HCT116 (cell line): ENCODE measurements around the gene ASAP2. TPM values are rescaled to one million over a fixed set of nuclear protein-coding genes. Genes with fewer than 3 reads are reported as not detected.
A peak's percentile ranks its signal among the peaks of the same experiment; 100 is the strongest.

Experiments used
- ATAC-seq: fragments of 200-7000 bp; cut with Tn5 transposase; 2 replicates; pipeline ENCODE4 v1.9.1; 2020; ENCODE audit warnings: mild to moderate bottlenecking, moderate library complexity
- BruUV-seq: library from RNA; stranded (reverse); fragments of 400-500 nt; replicated peaks from 2 replicates; lab custom pipeline; 2021; lab: Mats Ljungman, UMichigan
- CTCF ChIA-PET: fragments of 300-600 bp; sonication (Branson Sonifier 250); formaldehyde crosslinking; loops from one replicate; lab custom pipeline; 2021; ENCODE audit warnings: antibody characterized with exemption; lab: Charles Lee
- POLR2A ChIA-PET: fragments of 300-600, 350-600 bp; sonication (Branson Sonifier 250); formaldehyde crosslinking; loops from one replicate; lab custom pipeline; 2021; ENCODE audit warnings: antibody characterized with exemption; lab: Charles Lee
- RAD21 ChIA-PET, 2 experiments: fragments of 300-600 bp; sonication (Branson Sonifier 250); formaldehyde crosslinking; loops; one replicate each; lab custom pipeline; 2023; ENCODE audit warnings: low total read pairs in 2 of 2; ENCODE audit not compliant: uncharacterized antibody in 2 of 2, unreplicated experiment in 2 of 2, low non-redundant PET in 1 of 2; lab: Charles Lee
- DNase-seq: peaks from one replicate; pipeline ENCODE4 v3.0.0-alpha.2; 2010; ENCODE audit warnings: low read depth, low spot score
- H2AFZ ChIP-seq: fragments of 200-600 bp; shearing (Covaris generic), sonication (generic); 2 replicates; pipeline ENCODE4 v1.6.1; 2017; ENCODE audit warnings: low read depth, mixed run types, mixed read lengths, antibody characterized with exemption, low read length; ENCODE audit not compliant: poor library complexity, severe bottlenecking
- H3K27ac ChIP-seq: 2 replicates; pipeline ENCODE4 v1.5.1; 2012; ENCODE audit warnings: low read depth, low read length
- H3K27me3 ChIP-seq: fragments of 200-600 bp; sonication (generic); 2 replicates; pipeline ENCODE4 v1.6.1; 2016; ENCODE audit warnings: mixed run types, low read length, mixed read lengths; ENCODE audit not compliant: insufficient read depth
- H3K36me3 ChIP-seq, 2 experiments: fragments of 200-500 bp in 1 of 2; fragments of 200-600 bp in 1 of 2; sonication (Bioruptor generic) in 1 of 2; sonication (generic) in 1 of 2; 2 replicates each; pipeline versions ENCODE4 v1.5.1 to v1.6.1; 2014 to 2016; ENCODE audit warnings: low read length in 2 of 2, inconsistent platforms in 1 of 2, mixed read lengths in 1 of 2, mixed run types in 1 of 2; ENCODE audit not compliant: insufficient read depth in 2 of 2, control insufficient read depth in 1 of 2
- H3K4me1 ChIP-seq, 2 experiments: fragments of 200-600 bp in 1 of 2; sonication (generic) in 1 of 2; 2 replicates each; pipeline versions ENCODE4 v1.5.1 to v1.6.1; 2012 to 2017; ENCODE audit warnings: low read length in 2 of 2, inconsistent platforms in 1 of 2, mild to moderate bottlenecking in 1 of 2, mixed read lengths in 1 of 2, mixed run types in 1 of 2, moderate library complexity in 1 of 2; ENCODE audit not compliant: insufficient read depth in 2 of 2, control insufficient read depth in 1 of 2
- H3K4me2 ChIP-seq: fragments of 200-600 bp; sonication (generic); 2 replicates; pipeline ENCODE4 v1.6.1; 2017; ENCODE audit warnings: mixed run types, low read length, mixed read lengths
- H3K4me3 ChIP-seq, 2 experiments: fragments of 200-600 bp in 1 of 2; sonication (generic) in 1 of 2; replicated peaks in 1 of 2; 2 replicates each; pipeline ENCODE4 v1.5.1; 2011 to 2016; ENCODE audit warnings: low read length in 2 of 2, control low read depth in 1 of 2, low read depth in 1 of 2, mild to moderate bottlenecking in 1 of 2, mixed read lengths in 1 of 2, mixed run types in 1 of 2
- H3K79me2 ChIP-seq: fragments of 200-600 bp; sonication (generic); 2 replicates; pipeline ENCODE4 v1.6.1; 2017; ENCODE audit warnings: mild to moderate bottlenecking, mixed run types, low read length, moderate library complexity, mixed read lengths; ENCODE audit not compliant: insufficient read depth
- H3K9ac ChIP-seq: fragments of 200-600 bp; sonication (generic); 2 replicates; pipeline ENCODE4 v1.6.1; 2016; ENCODE audit warnings: low read length, mixed read lengths
- H3K9me2 ChIP-seq: fragments of 200-600 bp; sonication (generic), shearing (Covaris generic); 2 replicates; pipeline ENCODE4 v1.6.1; 2017; ENCODE audit warnings: mixed run types, mild to moderate bottlenecking, moderate library complexity; ENCODE audit not compliant: insufficient read depth
- H3K9me3 ChIP-seq, 2 experiments: fragments of 200-500 bp in 1 of 2; fragments of 200-600 bp in 1 of 2; sonication (Bioruptor generic) in 1 of 2; sonication (generic) in 1 of 2; 2 replicates each; pipeline ENCODE4 v1.6.1; 2014 to 2017; ENCODE audit warnings: low read length in 2 of 2, mixed read lengths in 2 of 2, inconsistent platforms in 1 of 2, low read depth in 1 of 2, mild to moderate bottlenecking in 1 of 2, mixed run types in 1 of 2, moderate library complexity in 1 of 2; ENCODE audit not compliant: control insufficient read depth in 1 of 2, insufficient read depth in 1 of 2
- H4K20me1 ChIP-seq: fragments of 200-600 bp; sonication (generic), shearing (Covaris generic); 2 replicates; pipeline ENCODE4 v1.6.1; 2017; ENCODE audit warnings: mixed run types, mild to moderate bottlenecking, moderate library complexity; ENCODE audit not compliant: insufficient read depth
- ATF3 ChIP-seq: IDR thresholded peaks from 2 replicates; pipeline ENCODE4 v1.6.1; 2012
- FOSL1 ChIP-seq: IDR thresholded peaks from 2 replicates; pipeline ENCODE4 v1.6.1; 2012; ENCODE audit warnings: low read depth
- JUND ChIP-seq: IDR thresholded peaks from 2 replicates; pipeline ENCODE4 v1.6.1; 2012
- SP1 ChIP-seq: IDR thresholded peaks from 2 replicates; pipeline ENCODE4 v1.6.1; 2012; ENCODE audit warnings: low read depth
- YY1 ChIP-seq: IDR thresholded peaks from 2 replicates; pipeline ENCODE4 v1.6.1; 2011; ENCODE audit warnings: low read length, low read depth, moderate library complexity, mild to moderate bottlenecking; ENCODE audit not compliant: insufficient replicate concordance; ENCODE audit errors: extremely low read depth
- ZBTB33 ChIP-seq: IDR thresholded peaks from 2 replicates; pipeline ENCODE4 v1.6.1; 2011; ENCODE audit warnings: mild to moderate bottlenecking, low read length, moderate library complexity; ENCODE audit not compliant: insufficient replicate concordance; ENCODE audit errors: extremely low read depth
- ZFX ChIP-seq: fragments of 450-650 bp; IDR thresholded peaks from 2 replicates; pipeline ENCODE4 v1.6.1; 2017
- intact Hi-C: fragments of 100-400 bp; cut with micrococcal nuclease; formaldehyde crosslinking; loops from 2 replicates; pipeline ENCODE4 v1.10.0; 2022
- total RNA-seq: library from RNA; stranded (reverse); gene quantifications from one replicate; pipeline ENCODE4 v1.2.1, GENCODE V29; 2021; ENCODE audit not compliant: unreplicated experiment

ASAP2 gene
- total RNA-seq, 1 experiment from 2014 or later, result 16.5 TPM

DNA sequence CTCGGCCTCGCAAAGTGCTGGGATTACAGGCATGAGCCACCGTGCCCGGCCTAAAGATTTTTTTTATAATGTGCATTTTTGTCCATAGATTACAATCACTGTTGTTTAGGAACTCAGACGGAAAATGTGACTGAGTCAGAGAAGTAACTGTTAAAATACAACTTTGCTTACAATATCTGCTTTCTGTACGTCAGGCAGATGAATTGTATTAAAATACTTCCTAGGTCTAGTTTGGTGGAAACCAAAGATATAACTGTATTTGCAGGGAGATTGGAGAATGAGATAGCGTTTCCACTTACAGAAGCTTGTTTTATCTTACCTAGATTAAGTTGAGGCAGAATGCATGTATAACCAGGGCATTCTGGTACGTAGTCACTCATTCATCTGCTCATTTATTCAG, 36.7 kb downstream of the ASAP2 start (continued):
- TF ChIP-seq ZBTB33, result no peak
- TF ChIP-seq YY1, result no peak

- ChIA-PET RAD21 (no interaction called here), CTCF (no interaction called here), POLR2A (no interaction called here)
- no peak overlapping the region for H3K4me3 ChIP-seq
- no peak overlapping the region for H3K9ac ChIP-seq
- TF ChIP-seq ZBTB33, result no peak
- no peak for TF ChIP-seq JUND
- TF ChIP-seq ZFX, result no peak
- TF ChIP-seq SP1, result no peak
- TF ChIP-seq ATF3, result no peak
- no peak for TF ChIP-seq FOSL1
- H2AFZ ChIP-seq, result no peak overlapping the region
- no peaks in the 10 kb centered on the region for H3K27me3 ChIP-seq
- ATAC-seq (no peak), DNase-seq (no peak)
- no peak overlapping the region for H3K27ac ChIP-seq
- no peaks in the 10 kb centered on the region for H3K9me2 ChIP-seq
- H3K4me1 ChIP-seq, result peaks cover 18 to 65% of the 10 kb centered on the region in 2 experiments
- H3K36me3 ChIP-seq, result no peaks in the 10 kb centered on the region
- H4K20me1 ChIP-seq, result no peaks in the 10 kb centered on the region
- H3K79me2 ChIP-seq, result peaks cover 30% of the 10 kb centered on the region
- no TSS peak for BruUV-seq
- peak overlapping the region; percentile 9; the same call in 1 of the 2 replicates for H3K4me2 ChIP-seq
- no peaks in the 10 kb centered on the region for H3K9me3 ChIP-seq
- intact Hi-C loops, result no loop called here
These were observed 38.5 kb downstream of the ASAP2 start for GRCh38 chr2:9244985-9245544.
